Measurements from ENCODE around the gene KIAA0319L.

Gene KIAA0319L

DNA sequence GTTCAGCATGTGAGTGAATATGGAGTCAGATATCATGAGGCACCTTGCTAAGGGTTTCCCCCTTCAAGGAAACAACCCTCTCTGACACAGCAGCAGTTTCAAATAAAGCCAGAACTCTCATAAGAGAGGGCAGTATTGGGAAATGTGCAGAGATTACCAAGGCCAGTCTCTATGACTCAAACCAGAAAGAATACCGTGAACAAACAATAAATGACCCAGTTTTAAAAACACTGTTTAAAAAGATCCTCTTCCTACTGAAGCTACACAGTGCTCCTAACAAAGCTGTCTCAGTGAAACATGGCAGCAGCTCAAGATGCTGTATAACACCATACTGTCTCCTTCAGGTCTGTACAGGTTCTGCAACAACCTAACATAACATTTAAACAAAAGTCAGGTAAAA is 102.6 kb downstream of the KIAA0319L start:
- Histone ChIP-seq H3K4me3 (ENCODE audit: low read depth in 1 of 2, low read length in 1 of 2) (no peak overlapping the region), H3K27ac (peak overlapping the region; percentile 86), H3K4me1 (ENCODE audit: control insufficient read depth in 1 of 2, insufficient read depth in 1 of 2, low read depth in 1 of 2, low read length in 1 of 2) (peaks cover 57 to 62% of the 10 kb centered on the region in 2 experiments), H3K36me3 (no peaks in the 10 kb centered on the region), H3K27me3 (no peaks in the 10 kb centered on the region), H3K9me3 (no peaks in the 10 kb centered on the region)
- TF ChIP-seq, protein P1, sequence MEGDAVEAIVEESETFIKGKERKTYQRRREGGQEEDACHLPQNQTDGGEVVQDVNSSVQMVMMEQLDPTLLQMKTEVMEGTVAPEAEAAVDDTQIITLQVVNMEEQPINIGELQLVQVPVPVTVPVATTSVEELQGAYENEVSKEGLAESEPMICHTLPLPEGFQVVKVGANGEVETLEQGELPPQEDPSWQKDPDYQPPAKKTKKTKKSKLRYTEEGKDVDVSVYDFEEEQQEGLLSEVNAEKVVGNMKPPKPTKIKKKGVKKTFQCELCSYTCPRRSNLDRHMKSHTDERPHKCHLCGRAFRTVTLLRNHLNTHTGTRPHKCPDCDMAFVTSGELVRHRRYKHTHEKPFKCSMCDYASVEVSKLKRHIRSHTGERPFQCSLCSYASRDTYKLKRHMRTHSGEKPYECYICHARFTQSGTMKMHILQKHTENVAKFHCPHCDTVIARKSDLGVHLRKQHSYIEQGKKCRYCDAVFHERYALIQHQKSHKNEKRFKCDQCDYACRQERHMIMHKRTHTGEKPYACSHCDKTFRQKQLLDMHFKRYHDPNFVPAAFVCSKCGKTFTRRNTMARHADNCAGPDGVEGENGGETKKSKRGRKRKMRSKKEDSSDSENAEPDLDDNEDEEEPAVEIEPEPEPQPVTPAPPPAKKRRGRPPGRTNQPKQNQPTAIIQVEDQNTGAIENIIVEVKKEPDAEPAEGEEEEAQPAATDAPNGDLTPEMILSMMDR (IDR thresholded peaks at IDR 0.05), result no peak

DNA sequence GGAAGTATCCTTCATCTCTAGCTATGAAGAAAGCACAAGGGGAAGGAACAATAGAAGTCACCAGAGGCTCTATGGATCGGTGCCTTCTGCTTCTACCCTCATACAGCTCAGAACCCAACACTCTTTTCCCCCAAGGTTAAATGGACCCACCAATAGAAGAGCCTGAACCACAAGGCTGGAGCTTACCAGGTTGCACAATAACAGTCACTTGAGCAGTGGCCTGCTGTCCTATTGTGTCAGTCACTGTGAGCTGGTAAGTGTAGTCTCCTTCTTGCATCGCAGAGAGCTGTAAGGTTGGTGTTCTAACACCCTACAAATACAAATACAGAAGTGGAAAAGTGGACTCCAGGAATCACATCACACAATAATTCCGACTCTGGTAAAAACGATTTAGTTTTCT is 103.0 kb downstream of the KIAA0319L start:
- Histone ChIP-seq H3K4me3 (ENCODE audit: low read depth in 1 of 2, low read length in 1 of 2) (no peak overlapping the region), H3K27ac (peak overlapping the region; percentile 86), H3K27me3 (no peaks in the 10 kb centered on the region), H3K36me3 (no peaks in the 10 kb centered on the region), H3K4me1 (ENCODE audit: control insufficient read depth in 1 of 2, insufficient read depth in 1 of 2, low read depth in 1 of 2, low read length in 1 of 2) (peaks cover 61 to 67% of the 10 kb centered on the region in 2 experiments), H3K9me3 (no peaks in the 10 kb centered on the region)
- TF ChIP-seq, protein P1 (IDR thresholded peaks at IDR 0.05), result no peak

DNA sequence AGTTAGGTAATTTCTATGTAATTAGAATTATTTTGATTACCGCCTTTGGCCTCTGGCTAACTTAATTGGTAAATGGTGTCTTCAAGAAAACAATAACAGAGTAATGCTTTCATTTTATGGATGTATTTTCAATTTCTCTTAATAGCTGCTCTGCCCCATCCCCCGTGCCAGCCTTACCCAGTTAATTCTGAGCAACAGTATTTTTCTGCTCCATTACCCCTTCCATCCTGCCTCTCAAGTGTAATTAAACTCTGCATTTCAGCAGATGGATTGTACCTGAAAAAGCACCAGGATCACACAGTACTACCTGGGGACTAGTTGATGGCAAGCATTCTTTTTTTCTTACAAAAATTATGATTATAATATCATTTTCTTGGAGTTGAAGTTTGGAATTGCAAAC is 104.2 kb downstream of the KIAA0319L start:
- H3K9me3 ChIP-seq, result no peaks in the 10 kb centered on the region
- no peaks in the 10 kb centered on the region for H3K36me3 ChIP-seq
- H3K27ac ChIP-seq, result peak overlapping the region; percentile 86
- H3K27me3 ChIP-seq, result no peaks in the 10 kb centered on the region
- H3K4me1 ChIP-seq (ENCODE audit: control insufficient read depth in 1 of 2, insufficient read depth in 1 of 2, low read depth in 1 of 2, low read length in 1 of 2), result peaks cover 73 to 78% of the 10 kb centered on the region in 2 experiments
- H3K4me3 ChIP-seq (ENCODE audit: low read depth in 1 of 2, low read length in 1 of 2), result peak overlapping the region in 1 of 2 experiments; percentile 43
- TF ChIP-seq, protein P1 (IDR thresholded peaks at IDR 0.05), result no peak

DNA sequence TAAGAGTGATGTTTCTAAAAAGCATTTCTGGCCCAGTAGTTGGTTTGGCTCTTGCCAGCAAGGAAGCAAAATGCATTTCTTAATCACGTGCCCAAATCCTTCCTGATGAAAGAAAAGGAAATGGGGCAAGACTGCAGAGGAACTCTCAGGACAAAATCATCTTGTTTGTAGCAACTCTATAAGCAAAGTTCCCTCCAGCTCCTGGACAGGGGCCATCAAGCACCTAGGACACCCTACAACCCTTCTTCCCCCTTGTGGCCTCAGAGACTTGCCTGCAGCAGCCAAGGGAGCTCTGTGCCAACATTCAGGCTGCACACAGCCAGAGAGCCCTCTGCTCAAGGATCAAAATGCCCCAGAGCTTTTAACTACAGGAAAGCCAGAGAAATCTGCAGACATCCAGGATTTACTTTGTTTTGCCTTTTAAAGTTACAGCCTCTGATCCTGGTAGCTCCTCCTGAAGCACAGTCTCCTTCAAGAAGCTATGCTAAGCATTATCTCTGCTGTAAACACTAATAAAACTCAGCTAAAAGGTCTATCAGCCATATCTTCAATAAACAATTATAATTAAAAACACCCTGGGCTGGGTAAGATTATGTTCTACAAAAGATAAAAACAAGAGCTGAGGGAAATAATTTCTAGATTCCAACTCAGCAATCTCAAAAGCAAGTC is 105.0 kb downstream of the KIAA0319L start:
- H3K27me3 ChIP-seq, result no peaks in the 10 kb centered on the region
- no peaks in the 10 kb centered on the region for H3K9me3 ChIP-seq
- no peaks in the 10 kb centered on the region for H3K36me3 ChIP-seq
- peak overlapping the region; percentile 21 to 43 for H3K4me3 ChIP-seq (ENCODE audit: low read depth in 1 of 2, low read length in 1 of 2)
- peak overlapping the region; percentile 86 for H3K27ac ChIP-seq
- H3K4me1 ChIP-seq (ENCODE audit: control insufficient read depth in 1 of 2, insufficient read depth in 1 of 2, low read depth in 1 of 2, low read length in 1 of 2), result peaks cover 81 to 86% of the 10 kb centered on the region in 2 experiments
- TF ChIP-seq, protein P1 (IDR thresholded peaks at IDR 0.05), result peak; percentile 13

DNA sequence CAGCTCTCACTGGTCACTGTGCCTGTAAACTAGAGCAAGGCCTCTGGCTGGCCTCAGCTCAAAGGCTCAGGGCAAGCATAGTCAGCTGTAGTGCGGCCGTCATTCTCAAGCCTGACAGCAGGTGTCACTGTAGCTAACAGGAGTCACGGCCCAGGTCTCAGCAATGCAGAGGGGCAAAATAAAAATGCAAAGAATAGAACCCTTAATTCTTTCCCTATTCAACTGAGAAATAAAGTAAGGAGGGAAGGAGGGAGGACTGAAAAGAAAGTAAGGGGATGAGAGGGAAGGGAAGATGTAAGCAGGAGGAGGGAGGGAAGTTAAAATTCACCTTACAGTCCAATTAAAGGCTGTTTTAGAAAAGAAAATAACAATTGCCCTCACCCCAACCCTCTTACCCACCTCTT is 106.1 kb downstream of the KIAA0319L start:
- Histone ChIP-seq H3K9me3 (no peaks in the 10 kb centered on the region), H3K27ac (peak overlapping the region; percentile 86), H3K27me3 (no peaks in the 10 kb centered on the region), H3K4me3 (ENCODE audit: low read depth in 1 of 2, low read length in 1 of 2) (peak overlapping the region in 1 of 2 experiments; percentile 43), H3K4me1 (ENCODE audit: control insufficient read depth in 1 of 2, insufficient read depth in 1 of 2, low read depth in 1 of 2, low read length in 1 of 2) (peaks cover 91 to 97% of the 10 kb centered on the region in 2 experiments), H3K36me3 (no peaks in the 10 kb centered on the region)
- TF ChIP-seq, protein P1 (IDR thresholded peaks at IDR 0.05), result peak; percentile 82

Measured in neutrophil (primary cell).